GM12891 (cell line): ENCODE measurements around the gene NEDD9.

ENCODE experiments used
- DNase-seq: peaks from one replicate; pipeline ENCODE4 v3.0.0; 2011; ENCODE audit warnings: low spot score; ENCODE audit not compliant: insufficient read length
- FAIRE-seq: peaks from 2 replicates; lab custom pipeline; 2011; peaks lifted over from hg19 to GRCh38; lab: Jason Lieb, UNC
- PAX5 ChIP-seq: IDR thresholded peaks from 2 replicates; pipeline ENCODE4 v1.6.1; 2011; ENCODE audit warnings: low read length, moderate library complexity, mild to moderate bottlenecking; ENCODE audit not compliant: insufficient read depth, severe bottlenecking
- POLR2A ChIP-seq: IDR thresholded peaks from 2 replicates; pipeline ENCODE4 v1.6.1; 2011; ENCODE audit warnings: low read depth, low read length, control low read depth
- POLR2AphosphoS5 ChIP-seq: IDR thresholded peaks from 2 replicates; pipeline ENCODE4 v1.6.1; 2011; ENCODE audit warnings: low read depth, low read length, control low read depth
- POU2F2 ChIP-seq: IDR thresholded peaks from 2 replicates; pipeline ENCODE4 v1.6.1; 2011; ENCODE audit warnings: low read depth, mild to moderate bottlenecking, control low read depth, low read length, moderate library complexity
- SPI1 ChIP-seq: IDR thresholded peaks from 2 replicates; pipeline ENCODE4 v1.6.1; 2011; ENCODE audit warnings: low read depth, low read length, control low read depth
- TAF1 ChIP-seq: IDR thresholded peaks from 2 replicates; pipeline ENCODE4 v1.6.1; 2011; ENCODE audit warnings: low read depth, low read length, control low read depth

The NEDD9 gene

GRCh38 chr6:11139051-11139960 is 93.2 kb downstream of the NEDD9 start:
- TF ChIP-seq SPI1 (no peak; the same call in 1 of the 2 replicates), TAF1 (no peak), POLR2AphosphoS5 (no peak), POLR2A (no peak), PAX5 (no peak), POU2F2 (no peak)
- DNase-seq (no peak), FAIRE-seq (peak; percentile 71)

- DNase-seq = no peak
- FAIRE-seq = no peak
- TF ChIP-seq TAF1 (no peak), POU2F2 (no peak), POLR2AphosphoS5 (no peak), POLR2A (no peak), SPI1 (no peak), PAX5 (no peak)
These were observed 95.7 kb downstream of the NEDD9 start for GRCh38 chr6:11136809-11137208.
